Thyroid gland (tissue), 4 donors: ENCODE data around the gene UGT1A7.

Experiments used
- CTCF ChIP-seq, 6 experiments: fragments of 200-600 bp in 3 of 6; fragments of 450-650 bp in 3 of 6; sonication (generic) in 3 of 6; IDR thresholded peaks; one replicate each; pipeline ENCODE4 v1.5.1; 2016 to 2019; ENCODE audit warnings: antibody characterized with exemption in 6 of 6, mild to moderate bottlenecking in 2 of 6, inconsistent platforms in 1 of 6, moderate library complexity in 1 of 6
- POLR2A ChIP-seq, 2 donors: fragments of 450-650 bp; IDR thresholded peaks; one replicate each; pipeline ENCODE4 v1.6.1; 2017; ENCODE audit warnings: antibody characterized with exemption in 2 of 2, mild to moderate bottlenecking in 2 of 2, moderate library complexity in 1 of 2

GRCh38 chr2:233747283-233747544 is 65.5 kb downstream of the UGT1A7 start:
- TF ChIP-seq CTCF (IDR thresholded peaks at IDR 0.05) (no peak), POLR2A (IDR thresholded peaks at IDR 0.05) (no peak)
